ENCODE data around the gene CAT.
"Not testable (repeated sequence)": the region's sequence is repeated elsewhere in the genome, so short reads cannot be mapped to it uniquely, and the experiment has no call there.

CAT gene

GRCh38 chr11:34424826-34425225, 13.9 kb upstream of the CAT start:
- not testable (repeated sequence) for DNase-seq (ENCODE audit: low read depth in 3 of 3, low spot score in 1 of 3)

GRCh38 chr11:34425360-34425759, 13.4 kb upstream of the CAT start:
- no peak for DNase-seq (ENCODE audit: low read depth in 3 of 3, low spot score in 1 of 3)

- no peak for DNase-seq (ENCODE audit: low read depth in 3 of 3, low spot score in 1 of 3)
Observed at GRCh38 chr11:34425867-34426266, 12.9 kb upstream of the CAT start.

GRCh38 chr11:34426766-34427185, 12.0 kb upstream of the CAT start:
- DNase-seq (ENCODE audit: low read depth in 3 of 3, low spot score in 1 of 3) = no peak

GRCh38 chr11:34427186-34427805, 11.4 kb upstream of the CAT start:
- no peak for DNase-seq (ENCODE audit: low read depth in 3 of 3, low spot score in 1 of 3)

GRCh38 chr11:34431979-34432378, 6.8 kb upstream of the CAT start:
- DNase-seq (ENCODE audit: low read depth in 3 of 3, low spot score in 1 of 3) = no peak

- no peak for DNase-seq (ENCODE audit: low read depth in 3 of 3, low spot score in 1 of 3)
Observed at GRCh38 chr11:34432822-34433221, 5.9 kb upstream of the CAT start.

GRCh38 chr11:34433899-34434298, 4.8 kb upstream of the CAT start:
- no peak for DNase-seq (ENCODE audit: low read depth in 3 of 3, low spot score in 1 of 3)

- no peak for DNase-seq (ENCODE audit: low read depth in 3 of 3, low spot score in 1 of 3)
Observed at GRCh38 chr11:34437224-34438125, 1.3 kb upstream of the CAT start.

GRCh38 chr11:34439610-34440198, 970 bp downstream of the CAT start:
- no peak for DNase-seq (ENCODE audit: low read depth in 3 of 3, low spot score in 1 of 3)

- no peak for DNase-seq (ENCODE audit: low read depth in 3 of 3, low spot score in 1 of 3)
Observed at GRCh38 chr11:34441814-34442213, 3.1 kb downstream of the CAT start.

- no peak for DNase-seq (ENCODE audit: low read depth in 3 of 3, low spot score in 1 of 3)
Observed at GRCh38 chr11:34443136-34443535, 4.4 kb downstream of the CAT start.

- DNase-seq (ENCODE audit: low read depth in 3 of 3, low spot score in 1 of 3) = no peak
Observed at GRCh38 chr11:34444428-34444827, 5.7 kb downstream of the CAT start.

GRCh38 chr11:34445956-34446355, 7.2 kb downstream of the CAT start:
- no peak for DNase-seq (ENCODE audit: low read depth in 3 of 3, low spot score in 1 of 3)

GRCh38 chr11:34446386-34446785, 7.7 kb downstream of the CAT start:
- no peak for DNase-seq (ENCODE audit: low read depth in 3 of 3, low spot score in 1 of 3)

- DNase-seq (ENCODE audit: low read depth in 3 of 3, low spot score in 1 of 3) = no peak
Observed at GRCh38 chr11:34447044-34447443, 8.3 kb downstream of the CAT start.

GRCh38 chr11:34448223-34448994, 9.7 kb downstream of the CAT start:
- DNase-seq (ENCODE audit: low read depth in 3 of 3, low spot score in 1 of 3) = no peak

GRCh38 chr11:34449013-34449412, 10.3 kb downstream of the CAT start:
- DNase-seq (ENCODE audit: low read depth in 3 of 3, low spot score in 1 of 3) = no peak

GRCh38 chr11:34451053-34451452, 12.3 kb downstream of the CAT start:
- no peak for DNase-seq (ENCODE audit: low read depth in 3 of 3, low spot score in 1 of 3)

GRCh38 chr11:34454308-34455032, 15.7 kb downstream of the CAT start:
- no peak for DNase-seq (ENCODE audit: low read depth in 3 of 3, low spot score in 1 of 3)

- DNase-seq (ENCODE audit: low read depth in 3 of 3, low spot score in 1 of 3) = no peak
Observed at GRCh38 chr11:34457607-34458006, 18.9 kb downstream of the CAT start.

All from stimulated activated CD4-positive, alpha-beta T cell treated with anti-CD3 and anti-CD28 coated beads, TNF-alpha, amount 100 ng/mL, for 1 hour (primary cell).